PC-3 (cell line): ENCODE measurements around the gene NHS. TPM values are rescaled to one million over a fixed set of nuclear protein-coding genes. Genes with fewer than 3 reads are reported as not detected.

ENCODE experiments used
- ATAC-seq: fragments of 200-7000 bp; cut with Tn5 transposase; 2 replicates; pipeline ENCODE4 v1.9.1; 2020; ENCODE audit warnings: mild to moderate bottlenecking, moderate library complexity
- BruUV-seq: library from RNA; stranded (reverse); fragments of 400-500 nt; replicated peaks from 2 replicates; lab custom pipeline; 2021; lab: Mats Ljungman, UMichigan
- CTCF ChIA-PET: fragments of 300-600 bp; sonication (Branson Sonifier 250); formaldehyde crosslinking; loops from one replicate; lab custom pipeline; 2022; ENCODE audit warnings: antibody characterized with exemption; lab: Charles Lee
- POLR2A ChIA-PET: fragments of 300-600 bp; sonication (Branson Sonifier 250); formaldehyde crosslinking; loops from one replicate; lab custom pipeline; 2022; ENCODE audit warnings: antibody characterized with exemption; ENCODE audit not compliant: unreplicated experiment; lab: Charles Lee
- DNase-seq: peaks from one replicate; pipeline ENCODE4 v3.0.0-alpha.2; 2015
- H2AFZ ChIP-seq: fragments of 300-600 bp; sonication (generic); 2 replicates; pipeline ENCODE4 v1.6.0; 2016; ENCODE audit warnings: antibody characterized with exemption, low read length
- H3F3A ChIP-seq: fragments of 300-600 bp; sonication (generic); one replicate; pipeline ENCODE4 v1.6.0; 2017; ENCODE audit warnings: antibody characterized with exemption, low read length, control low read depth, mild to moderate bottlenecking; ENCODE audit not compliant: unreplicated experiment
- H3K27ac ChIP-seq: fragments of 300-600 bp; sonication (generic); 2 replicates; pipeline ENCODE4 v1.5.1; 2016; ENCODE audit warnings: mild to moderate bottlenecking, low read length
- H3K27me3 ChIP-seq: fragments of 300-600 bp; sonication (generic); 2 replicates; pipeline ENCODE4 v1.6.1; 2016; ENCODE audit warnings: low read length, mixed read lengths
- H3K36me3 ChIP-seq: fragments of 300-600 bp; sonication (generic); 2 replicates; pipeline ENCODE4 v1.6.1; 2016; ENCODE audit warnings: low read depth, mixed run types, low read length, mixed read lengths
- H3K4me1 ChIP-seq: fragments of 300-600 bp; sonication (generic); 2 replicates; pipeline ENCODE4 v1.5.1; 2016; ENCODE audit warnings: low read length; ENCODE audit not compliant: insufficient read depth
- H3K4me2 ChIP-seq: fragments of 300-600 bp; sonication (generic); 2 replicates; pipeline ENCODE4 v1.6.0; 2016; ENCODE audit warnings: low read length
- H3K4me3 ChIP-seq: fragments of 300-600 bp; sonication (generic); 2 replicates; pipeline ENCODE4 v1.5.1; 2016; ENCODE audit warnings: mild to moderate bottlenecking, low read length, mixed read lengths
- H3K79me2 ChIP-seq: fragments of 300-600 bp; sonication (generic); 2 replicates; pipeline ENCODE4 v1.6.1; 2017; ENCODE audit warnings: low read length, mixed read lengths
- H3K9ac ChIP-seq: fragments of 300-600 bp; sonication (generic); 2 replicates; pipeline ENCODE4 v1.6.0; 2016; ENCODE audit warnings: mild to moderate bottlenecking, low read length
- H3K9me2 ChIP-seq: fragments of 300-600 bp; sonication (generic); replicated peaks from 2 replicates; pipeline ENCODE4 v1.6.1; 2016; ENCODE audit warnings: mixed run types, low read length, mixed read lengths
- H3K9me3 ChIP-seq: fragments of 300-600 bp; sonication (generic); 2 replicates; pipeline ENCODE4 v1.6.1; 2016; ENCODE audit warnings: low read length, mixed read lengths
- H4K20me1 ChIP-seq: fragments of 300-600 bp; sonication (generic); 2 replicates; pipeline ENCODE4 v1.6.1; 2016; ENCODE audit warnings: low read length, mixed read lengths
- CTCF ChIP-seq: fragments of 300-600 bp; sonication (generic); conservative IDR thresholded peaks from 2 replicates; pipeline ENCODE4 v1.5.1; 2017; ENCODE audit warnings: antibody characterized with exemption, low read depth, mild to moderate bottlenecking, low read length
- EZH2 ChIP-seq: fragments of 300-600 bp; sonication (generic); IDR thresholded peaks from one replicate; pipeline ENCODE4 v1.6.1; 2017; ENCODE audit warnings: antibody characterized with exemption, mild to moderate bottlenecking, low read length; ENCODE audit not compliant: unreplicated experiment
- EZH2phosphoT487 ChIP-seq: fragments of 300-600 bp; sonication (generic); IDR thresholded peaks from 2 replicates; pipeline ENCODE4 v1.6.1; 2018; ENCODE audit warnings: mild to moderate bottlenecking, antibody characterized with exemption, low read length, borderline replicate concordance
- intact Hi-C: fragments of 100-400 bp; cut with micrococcal nuclease; formaldehyde crosslinking; loops from 2 replicates; pipeline ENCODE4 v1.9.0; 2023
- total RNA-seq: library from RNA; depleted of rRNA; stranded (reverse); fragments of >200 nt; gene quantifications from 2 replicates; pipeline ENCODE4 v1.2.3, GENCODE V29; 2014

Gene NHS
- total RNA-seq, 1 experiment from 2014 or later: 4.9 TPM

GRCh38 chrX:17621566-17622270, 246.7 kb downstream of the NHS start:
- intact Hi-C loops: no loop called here
- peak; percentile 45; the same call in 1 of the 2 replicates for ATAC-seq
- no peaks in the 10 kb centered on the region for H4K20me1 ChIP-seq

GRCh38 chrX:17622331-17622730, 247.3 kb downstream of the NHS start:
- Histone ChIP-seq H3F3A (no peaks in the 10 kb centered on the region), H3K36me3 (no peaks in the 10 kb centered on the region), H3K9me2 (no peaks in the 10 kb centered on the region), H3K79me2 (no peaks in the 10 kb centered on the region), H3K27ac (no peak overlapping the region), H3K4me2 (no peak overlapping the region), H2AFZ (no peak overlapping the region), H3K9me3 (no peaks in the 10 kb centered on the region), H4K20me1 (no peaks in the 10 kb centered on the region), H3K4me3 (no peak overlapping the region), H3K27me3 (no peaks in the 10 kb centered on the region), H3K9ac (no peak overlapping the region), H3K4me1 (no peaks in the 10 kb centered on the region; the same call in 1 of the 2 replicates)
- no TSS peak for BruUV-seq
- intact Hi-C loops: no loop called here
- POLR2A ChIA-PET: no interaction called here
- CTCF ChIA-PET: no interaction called here
- TF ChIP-seq CTCF (no peak), EZH2phosphoT487 (no peak), EZH2 (no peak)
- ATAC-seq: no peak
- no peak for DNase-seq

More at GRCh38 chrX:17621566-17622270, 246.7 kb downstream of the NHS start:
- no peak overlapping the region for H3K4me3 ChIP-seq
- ChIA-PET POLR2A (no interaction called here), CTCF (no interaction called here)
- no peaks in the 10 kb centered on the region; the same call in 1 of the 2 replicates for H3K4me1 ChIP-seq
- no peak overlapping the region for H2AFZ ChIP-seq
- no peaks in the 10 kb centered on the region for H3K36me3 ChIP-seq
- H3K79me2 ChIP-seq: no peaks in the 10 kb centered on the region
- H3K27me3 ChIP-seq: no peaks in the 10 kb centered on the region
- H3F3A ChIP-seq: no peaks in the 10 kb centered on the region
- TF ChIP-seq CTCF (no peak), EZH2 (no peak), EZH2phosphoT487 (no peak)
- no peaks in the 10 kb centered on the region for H3K9me2 ChIP-seq
- no peak for DNase-seq
- no peak overlapping the region for H3K9ac ChIP-seq
- no peaks in the 10 kb centered on the region for H3K9me3 ChIP-seq
- H3K4me2 ChIP-seq: no peak overlapping the region
- no TSS peak for BruUV-seq
- no peak overlapping the region for H3K27ac ChIP-seq

GRCh38 chrX:17623750-17624149, 248.8 kb downstream of the NHS start:
- Histone ChIP-seq H3K4me2 (no peak overlapping the region), H2AFZ (no peak overlapping the region), H3F3A (no peaks in the 10 kb centered on the region), H3K79me2 (no peaks in the 10 kb centered on the region), H3K9me2 (no peaks in the 10 kb centered on the region), H3K27ac (no peak overlapping the region), H3K36me3 (no peaks in the 10 kb centered on the region), H3K4me1 (no peaks in the 10 kb centered on the region; the same call in 1 of the 2 replicates), H3K9me3 (no peaks in the 10 kb centered on the region), H3K9ac (no peak overlapping the region), H4K20me1 (no peaks in the 10 kb centered on the region), H3K27me3 (no peaks in the 10 kb centered on the region), H3K4me3 (no peak overlapping the region)
- TF ChIP-seq CTCF: no peak
- TF ChIP-seq EZH2phosphoT487: no peak
- no peak for TF ChIP-seq EZH2
- intact Hi-C loops: no loop called here
- DNase-seq (no peak), ATAC-seq (no peak)
- ChIA-PET POLR2A (no interaction called here), CTCF (no interaction called here)
- no TSS peak for BruUV-seq
